HG02884 (cell line): ENCODE measurements around the gene EYA4.

Experiments used
- ATAC-seq: cut with Tn5 transposase; IDR thresholded peaks from one replicate; pipeline ENCODE4 v1.9.1; 2021; ENCODE audit warnings: mild to moderate bottlenecking, moderate library complexity; ENCODE audit not compliant: unreplicated experiment

Gene EYA4, protein sequence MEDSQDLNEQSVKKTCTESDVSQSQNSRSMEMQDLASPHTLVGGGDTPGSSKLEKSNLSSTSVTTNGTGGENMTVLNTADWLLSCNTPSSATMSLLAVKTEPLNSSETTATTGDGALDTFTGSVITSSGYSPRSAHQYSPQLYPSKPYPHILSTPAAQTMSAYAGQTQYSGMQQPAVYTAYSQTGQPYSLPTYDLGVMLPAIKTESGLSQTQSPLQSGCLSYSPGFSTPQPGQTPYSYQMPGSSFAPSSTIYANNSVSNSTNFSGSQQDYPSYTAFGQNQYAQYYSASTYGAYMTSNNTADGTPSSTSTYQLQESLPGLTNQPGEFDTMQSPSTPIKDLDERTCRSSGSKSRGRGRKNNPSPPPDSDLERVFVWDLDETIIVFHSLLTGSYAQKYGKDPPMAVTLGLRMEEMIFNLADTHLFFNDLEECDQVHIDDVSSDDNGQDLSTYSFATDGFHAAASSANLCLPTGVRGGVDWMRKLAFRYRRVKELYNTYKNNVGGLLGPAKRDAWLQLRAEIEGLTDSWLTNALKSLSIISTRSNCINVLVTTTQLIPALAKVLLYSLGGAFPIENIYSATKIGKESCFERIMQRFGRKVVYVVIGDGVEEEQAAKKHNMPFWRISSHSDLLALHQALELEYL

DNA sequence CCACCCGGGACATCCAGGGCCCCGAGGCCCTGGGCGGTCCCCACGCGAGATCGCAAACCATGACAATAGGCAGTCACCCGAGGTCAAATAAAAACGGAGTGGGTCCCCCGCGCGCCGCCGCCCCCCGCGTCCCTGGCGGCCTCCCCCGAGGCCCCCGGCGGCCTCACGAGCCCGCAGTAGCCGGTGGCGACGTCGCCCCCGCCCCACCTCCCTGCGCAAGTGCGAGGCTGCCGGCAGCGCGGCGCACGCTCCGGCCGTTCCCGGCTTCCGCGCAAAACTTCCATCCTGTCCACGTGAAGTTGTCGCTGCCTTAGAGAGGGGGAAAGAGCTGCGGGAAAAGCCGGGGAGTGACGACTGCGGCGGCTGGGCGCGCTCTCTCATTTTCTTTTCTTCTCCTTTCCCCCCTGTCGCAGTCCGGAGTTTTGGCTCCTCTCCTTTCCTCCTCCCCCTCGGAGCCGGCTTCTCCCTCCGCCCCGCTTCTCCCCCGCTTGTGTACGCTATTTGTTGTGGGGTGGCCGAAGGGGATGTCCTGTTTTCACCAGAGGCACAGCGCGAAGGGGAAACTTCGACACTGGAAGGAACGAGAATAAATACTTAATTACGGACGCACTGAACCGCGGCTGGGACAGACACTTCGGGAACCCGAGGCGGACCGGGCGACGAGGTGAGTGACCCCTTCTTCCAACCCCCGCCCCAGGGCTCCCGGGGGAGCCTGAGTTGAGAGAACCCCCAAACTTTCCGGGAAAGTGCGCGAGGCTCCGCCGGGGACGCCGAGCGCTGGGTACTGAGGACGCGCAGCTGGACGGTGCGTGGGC is at the start of gene EYA4:
TSS of gene EYA4 (plus strand) at position 272 of the 815 bp plus-strand sequence. CDS start 33,424 bp downstream, outside the sequence.
- ATAC-seq, result no peak

DNA sequence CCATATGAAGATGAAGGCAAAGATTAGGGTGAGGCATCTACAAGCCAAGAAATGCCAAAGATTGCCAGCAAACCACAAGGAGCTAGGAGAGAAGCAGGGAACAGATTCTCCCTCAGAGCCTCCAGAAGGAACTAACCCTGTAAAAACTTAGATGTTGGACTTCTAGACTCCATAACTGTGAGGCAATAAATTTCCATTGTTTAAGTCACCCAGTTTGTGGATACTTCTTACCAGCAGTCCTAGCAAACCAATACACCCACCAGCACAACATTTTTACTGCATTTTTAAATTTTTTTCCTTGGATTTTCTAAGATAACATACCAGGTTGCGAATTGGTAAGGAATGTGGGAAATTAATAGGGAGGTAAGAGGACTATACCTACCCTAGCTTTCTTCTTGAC is 47.8 kb upstream of the EYA4 start:
- ATAC-seq, result no peak

DNA sequence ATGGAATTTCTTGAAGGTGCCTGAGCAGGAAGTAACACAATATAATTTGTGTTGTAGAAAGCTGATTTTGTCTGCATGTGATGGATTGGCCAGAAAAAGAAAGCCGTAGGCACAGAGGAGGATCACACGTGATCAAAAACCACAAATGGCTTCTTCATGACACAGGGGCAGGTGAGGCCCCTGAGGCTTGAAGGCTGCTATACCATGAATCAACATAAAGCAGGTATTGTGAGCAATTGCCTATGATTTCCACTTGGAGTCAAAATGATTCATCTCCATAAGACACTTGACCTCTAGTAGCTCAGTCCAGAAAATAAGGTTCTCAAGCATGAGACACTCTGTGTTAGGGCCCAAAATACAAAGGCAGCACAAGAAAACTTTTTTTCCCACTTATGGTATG is 42.4 kb upstream of the EYA4 start:
- no peak for ATAC-seq

DNA sequence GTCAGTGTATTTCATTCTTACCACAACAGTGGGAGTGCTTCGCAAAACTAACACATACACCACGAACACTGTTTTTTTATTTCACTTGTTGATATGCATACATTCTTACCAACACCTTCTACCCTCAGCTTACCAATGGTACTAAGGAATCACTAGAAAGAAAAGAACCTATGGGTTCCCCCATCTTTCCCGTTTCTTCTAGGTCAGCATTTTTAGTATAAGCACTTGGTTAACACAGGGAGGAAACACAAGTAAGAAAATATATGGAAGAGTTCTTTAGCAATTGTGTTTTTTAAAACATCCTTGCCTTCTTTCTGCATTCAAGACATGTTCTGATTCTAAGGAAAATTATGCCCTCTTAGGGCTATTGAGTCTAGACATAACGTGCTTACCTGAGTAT is 39.9 kb upstream of the EYA4 start:
- no peak for ATAC-seq

DNA sequence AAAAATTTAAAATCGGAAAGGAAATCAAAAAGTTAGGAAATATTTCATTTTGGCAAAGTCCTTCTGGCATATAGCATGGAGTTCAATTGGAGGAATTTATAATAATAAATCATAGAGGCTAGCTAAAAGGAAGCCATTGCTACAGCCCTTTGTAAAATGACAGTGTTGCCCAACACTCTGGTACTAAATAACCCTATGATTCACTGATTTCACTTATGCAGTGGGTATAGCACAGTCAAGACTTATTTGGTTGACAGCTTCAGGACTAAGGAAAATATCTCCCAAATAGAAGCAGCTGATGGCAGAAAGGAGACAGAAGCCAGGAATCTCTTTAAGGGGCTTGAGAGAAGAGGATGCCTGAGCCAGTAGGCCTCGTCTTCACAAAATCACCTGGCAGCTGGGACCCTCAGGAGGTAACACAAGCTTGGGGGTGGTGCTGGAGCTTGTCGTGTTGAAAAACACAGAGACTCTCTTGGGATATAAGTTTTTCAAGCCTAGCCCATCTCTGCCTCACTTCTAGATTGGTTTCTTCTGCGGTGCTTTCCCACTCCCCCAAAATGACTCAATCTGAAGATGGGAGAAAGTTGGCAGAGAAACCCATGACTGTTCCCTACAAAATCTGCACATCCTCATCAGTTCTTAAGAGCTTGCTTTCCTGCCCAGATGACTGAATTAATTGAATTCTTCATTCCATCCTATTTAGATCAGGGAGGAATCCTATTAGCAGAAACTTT is 38.4 kb upstream of the EYA4 start:
- ATAC-seq, result no peak

DNA sequence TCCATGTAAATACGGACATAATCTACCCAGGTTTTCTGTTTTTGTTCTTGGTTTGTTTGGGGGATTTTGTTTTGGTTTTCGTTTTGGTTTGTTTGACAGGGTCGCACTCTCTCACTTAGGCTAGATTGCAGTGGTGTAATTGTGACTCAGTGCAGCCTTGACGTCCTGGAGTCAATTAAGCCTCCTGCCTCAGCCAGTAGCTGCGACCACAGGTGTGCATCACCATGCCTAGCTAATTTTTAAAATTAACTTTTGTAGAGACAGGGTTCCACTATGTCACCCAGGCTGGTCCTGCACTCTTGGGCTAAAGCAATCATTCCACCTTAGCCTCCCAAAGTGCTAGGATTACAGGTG is 37.8 kb upstream of the EYA4 start:
- no peak for ATAC-seq

DNA sequence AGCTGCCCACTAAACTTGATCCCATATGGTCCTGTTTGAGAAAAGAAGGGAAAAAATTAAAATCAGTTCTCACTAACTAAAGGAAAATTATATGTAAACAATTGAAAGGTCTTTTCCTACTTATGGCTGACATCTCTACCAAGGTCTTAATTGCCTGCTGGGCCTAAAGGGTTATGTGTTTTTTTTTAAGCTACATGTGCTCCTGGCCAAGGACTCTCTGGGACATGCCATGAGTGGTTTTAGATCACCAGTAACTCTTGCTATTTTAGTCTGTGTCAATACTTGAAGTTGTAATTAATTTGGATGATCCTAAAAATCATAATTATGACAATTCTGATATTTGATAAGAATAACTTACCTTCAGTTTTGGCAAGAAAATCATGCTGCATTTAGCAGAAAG is 35.9 kb upstream of the EYA4 start:
- no peak for ATAC-seq

DNA sequence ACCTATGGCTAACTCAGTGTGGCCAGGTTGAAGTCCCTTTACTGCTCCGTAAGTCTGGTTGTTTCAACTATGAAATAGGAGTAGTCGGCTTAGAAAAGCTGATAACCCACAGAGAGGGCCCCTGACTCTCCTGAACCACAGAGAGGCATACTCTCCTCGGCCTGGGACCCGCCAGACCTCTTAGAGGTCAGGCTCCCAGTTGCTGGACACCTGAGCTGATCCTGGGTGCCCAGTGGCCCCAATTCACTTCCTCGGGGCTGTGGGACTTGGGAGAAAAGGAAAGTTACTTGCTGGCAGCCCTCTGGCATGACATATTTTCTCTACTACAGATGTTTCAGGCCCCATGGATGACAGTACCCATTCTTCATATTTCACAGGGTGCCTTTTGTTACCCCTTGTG is 34.2 kb upstream of the EYA4 start:
- ATAC-seq, result no peak

DNA sequence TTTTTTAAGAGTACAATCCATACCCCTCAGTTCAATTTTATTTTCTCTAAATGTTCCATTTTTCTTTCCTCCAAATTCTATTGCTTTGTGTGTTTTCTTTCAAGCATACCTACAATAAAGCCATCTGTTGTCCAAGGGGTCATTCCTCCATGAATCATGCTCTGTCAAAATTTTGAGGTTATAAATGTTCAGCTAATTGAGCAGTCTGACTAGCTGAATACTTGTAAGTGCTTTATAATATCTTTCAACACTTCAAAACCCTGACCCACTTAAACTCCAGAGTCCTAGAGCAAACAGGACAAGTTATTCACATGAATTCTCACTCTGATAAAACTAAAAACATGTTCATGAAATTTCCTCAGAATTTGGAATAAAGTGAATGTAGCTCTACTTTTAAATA is 33.4 kb upstream of the EYA4 start:
- ATAC-seq, result no peak

DNA sequence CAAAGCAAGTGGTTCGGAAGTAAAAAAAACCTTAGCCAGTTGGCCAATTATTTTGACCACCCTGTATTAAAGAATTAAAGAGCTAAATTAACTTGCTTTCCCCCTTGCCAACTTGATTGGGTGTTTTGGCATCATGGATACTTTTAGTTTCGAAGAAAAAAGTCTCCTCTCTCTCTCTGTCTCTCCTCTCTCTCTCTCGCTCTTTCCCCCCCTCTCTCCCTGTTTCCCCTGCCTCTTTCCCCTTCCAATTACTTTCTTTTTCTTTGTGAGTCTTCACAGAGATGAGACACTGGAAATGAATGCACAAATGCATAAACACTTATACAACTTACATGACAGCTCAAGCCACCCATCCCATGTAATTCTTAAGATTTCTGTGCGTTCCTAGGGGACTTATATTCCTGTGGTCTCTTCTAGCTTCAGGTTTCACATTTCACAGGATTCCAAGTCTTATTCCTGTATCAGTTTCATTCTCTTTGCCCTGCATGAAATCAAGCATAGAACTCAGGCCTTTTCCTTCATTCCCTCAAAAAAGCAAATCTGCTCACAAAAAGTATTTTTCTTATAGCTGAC is 32.9 kb upstream of the EYA4 start:
- ATAC-seq, result no peak

DNA sequence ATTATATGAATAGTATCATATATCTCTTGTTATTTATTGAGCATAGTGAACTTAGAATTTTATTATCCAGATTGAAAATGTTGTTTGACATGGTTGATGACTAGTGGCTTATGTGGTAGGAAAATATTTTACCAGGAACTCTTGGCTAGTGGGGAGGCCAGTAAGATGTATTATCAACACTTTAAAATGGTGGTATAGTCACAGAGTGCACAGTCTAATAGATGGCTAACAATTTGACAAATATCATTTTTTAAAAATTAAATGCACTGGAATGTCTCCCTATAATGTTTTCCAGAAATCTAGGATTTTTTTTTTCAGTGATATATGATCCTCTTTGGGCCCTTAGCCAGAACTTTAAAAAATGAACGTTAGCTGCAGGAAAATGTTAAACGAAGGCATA is 26.9 kb upstream of the EYA4 start:
- no peak for ATAC-seq

DNA sequence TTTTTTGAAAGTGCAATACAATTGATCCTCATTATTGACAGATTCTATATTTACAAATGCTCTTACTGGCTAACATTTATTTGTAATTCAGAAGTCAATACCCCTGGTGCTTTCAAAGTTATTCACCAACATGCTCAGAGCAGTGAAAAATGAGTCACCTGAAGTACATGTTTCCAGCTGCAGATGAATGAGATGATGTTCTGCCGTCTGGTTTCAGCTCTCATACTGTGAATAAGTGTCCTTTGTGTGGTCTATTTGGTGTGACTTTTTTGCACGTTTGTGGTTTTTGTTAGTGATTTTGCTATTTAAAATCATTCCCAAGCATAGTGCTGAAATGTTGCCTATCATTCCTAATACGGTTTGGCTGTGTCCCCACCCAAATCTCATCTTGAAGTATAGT is 22.3 kb upstream of the EYA4 start:
- no peak for ATAC-seq

DNA sequence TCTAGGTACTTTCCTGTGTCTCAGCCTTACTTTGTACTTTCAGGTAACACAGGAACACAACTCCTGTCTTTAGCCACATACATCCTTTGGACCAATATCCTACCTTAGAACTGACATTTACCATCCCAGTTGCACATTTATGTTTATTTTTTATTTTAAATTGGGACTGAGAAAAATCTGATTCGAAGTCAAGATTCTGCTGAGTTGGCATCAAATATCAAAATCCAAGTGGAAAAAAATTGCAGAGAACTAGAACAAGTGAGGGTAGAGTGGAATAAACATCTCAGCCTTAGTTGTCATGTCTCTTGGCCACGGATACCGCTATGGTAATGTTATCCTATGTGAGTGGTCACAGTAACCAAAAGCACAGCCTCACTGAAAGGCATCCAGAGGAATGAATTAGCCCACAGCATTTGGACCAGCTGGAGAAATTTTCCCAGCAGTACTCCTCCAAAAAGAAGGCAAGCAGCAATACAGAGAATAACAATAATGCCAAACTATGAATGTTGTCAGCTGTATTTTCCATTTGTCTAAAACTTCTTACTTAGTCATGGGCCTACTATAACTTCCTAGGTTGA is 17.6 kb upstream of the EYA4 start:
- ATAC-seq, result no peak

DNA sequence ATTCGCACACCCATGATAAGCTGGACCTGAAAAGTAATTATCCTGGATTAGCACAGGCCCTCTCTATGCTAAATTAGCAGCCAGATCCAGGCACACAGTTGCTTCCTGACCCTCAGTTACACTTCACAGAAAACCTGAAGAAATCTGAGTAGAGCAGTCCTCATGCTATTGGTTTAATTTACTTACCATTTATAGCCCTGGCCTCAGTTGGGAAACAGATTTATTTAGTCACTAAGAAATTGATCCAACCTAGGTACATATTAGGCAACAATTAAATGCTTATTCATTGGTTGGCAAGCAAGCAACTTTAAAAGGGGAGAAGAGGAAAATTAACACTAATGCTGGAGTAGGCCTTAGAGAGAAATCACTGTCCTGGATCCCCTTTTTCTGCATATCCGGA is 15.6 kb upstream of the EYA4 start:
- no peak for ATAC-seq

DNA sequence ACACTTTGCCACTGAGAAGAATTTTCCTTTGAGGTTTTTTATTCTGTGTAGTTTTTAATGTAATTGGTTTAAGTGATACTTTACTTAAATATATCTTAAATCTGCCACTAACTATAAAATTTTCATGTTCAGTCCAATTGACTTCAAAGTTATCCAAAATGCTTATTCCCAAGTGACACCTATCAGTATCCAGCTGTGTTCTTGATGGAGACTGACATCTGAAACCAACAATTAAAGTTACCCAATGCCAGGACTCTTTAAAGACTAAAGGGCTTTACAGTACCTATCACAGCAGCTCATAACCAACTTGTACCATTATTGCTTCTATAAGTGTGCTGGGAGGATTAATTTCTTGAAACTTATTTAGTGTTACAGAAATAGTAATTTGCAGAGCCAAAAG is 13.8 kb upstream of the EYA4 start:
- ATAC-seq, result no peak

DNA sequence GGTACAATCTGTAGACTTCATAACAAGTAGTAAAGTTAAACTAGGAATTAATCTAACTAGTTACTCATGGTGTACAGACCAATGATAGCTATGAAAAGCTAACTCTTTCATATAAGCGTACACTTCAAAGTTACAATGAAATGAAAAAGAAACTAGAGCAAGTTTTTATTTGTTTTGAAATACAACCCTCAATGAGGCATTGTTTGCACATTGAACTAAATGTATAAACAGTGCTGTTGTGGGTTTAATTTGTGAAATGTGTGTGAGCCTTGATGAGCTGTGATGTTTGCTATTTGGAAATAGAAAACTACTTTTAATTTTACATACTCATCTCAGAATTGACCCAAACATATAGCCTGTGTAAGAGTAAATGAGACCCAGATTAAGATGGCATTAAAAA is 11.1 kb upstream of the EYA4 start:
- ATAC-seq, result no peak

DNA sequence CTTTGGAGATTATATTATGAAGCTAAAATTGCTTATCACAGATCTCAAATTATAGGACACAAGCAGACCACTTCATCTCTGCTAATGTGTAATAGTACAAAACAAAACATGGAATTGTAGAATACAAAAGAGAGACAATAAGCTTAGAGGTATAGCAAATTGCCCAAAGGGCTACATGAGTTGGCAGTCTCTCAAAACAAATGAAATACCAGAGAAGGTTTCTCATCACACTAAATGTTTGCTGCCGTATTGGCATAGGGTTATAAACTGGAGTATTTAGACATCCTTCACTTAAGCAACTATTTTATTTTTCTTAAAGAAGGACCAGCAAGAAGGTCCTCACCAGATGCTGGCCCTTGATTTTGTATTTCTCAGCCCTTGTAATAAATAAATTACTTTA is 5.9 kb upstream of the EYA4 start:
- no peak for ATAC-seq

DNA sequence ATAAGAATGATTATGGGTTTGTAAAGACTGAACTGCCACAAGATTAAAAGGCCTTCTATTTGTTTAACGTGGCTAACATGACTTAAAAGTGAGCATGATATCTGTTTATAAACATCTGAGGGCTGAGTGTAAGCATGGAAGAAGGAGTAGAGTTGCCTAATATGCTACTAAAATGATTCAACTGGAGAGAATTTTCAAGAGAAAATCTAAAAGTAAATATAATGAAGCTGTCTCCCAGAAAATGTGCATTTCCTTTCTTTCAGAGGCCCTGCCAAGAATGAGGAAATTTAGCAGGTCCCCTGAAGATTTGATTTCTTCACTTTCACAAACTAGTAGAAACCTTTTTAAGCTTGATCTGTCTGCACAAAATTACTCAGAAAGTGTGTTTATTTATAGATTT is 4.2 kb upstream of the EYA4 start:
- ATAC-seq, result no peak

DNA sequence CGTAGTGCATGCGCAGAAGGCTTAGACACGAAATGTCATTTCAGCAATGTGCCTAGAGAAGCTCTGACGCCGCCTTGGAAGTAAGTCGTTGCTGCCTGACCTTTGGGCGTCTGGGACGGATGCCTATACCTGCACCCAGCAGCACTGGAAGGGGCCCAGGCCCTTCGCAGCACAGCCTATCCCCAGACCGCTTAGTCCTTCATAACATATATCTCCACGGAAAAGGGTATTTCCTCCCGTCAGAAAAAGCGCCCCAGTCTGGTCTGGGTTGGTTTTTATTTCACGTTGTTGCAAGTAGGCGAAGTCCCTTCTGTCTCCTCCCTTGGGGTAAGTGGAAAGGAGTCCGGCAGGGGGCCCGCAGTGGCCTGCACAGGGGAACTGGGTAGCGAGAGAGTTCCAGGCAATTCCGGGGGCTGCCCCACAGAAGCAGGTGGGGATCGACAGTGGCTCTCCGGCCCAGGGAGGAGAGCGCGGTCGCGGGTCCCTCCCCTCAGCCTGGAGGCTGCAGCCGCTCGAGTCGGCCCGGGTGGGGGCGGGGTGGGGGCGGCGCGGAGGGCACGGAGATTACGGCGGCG is 559 bp upstream of the EYA4 start:
- no peak for ATAC-seq
